Activated CD4-positive, alpha-beta T cell treated with anti-CD3 and anti-CD28 coated beads, Interleukin-2, amount 50 U/mL, for 1 hour (primary cell): ENCODE measurements around the gene KNCN.

Experiments
- DNase-seq: peaks from one replicate; pipeline ENCODE4 v3.0.0-alpha.2; 2020

KNCN gene

GRCh38 chr1:46551597-46552095, at the start of gene KNCN:
TSS of gene KNCN (minus strand) at chr1:46551647. CDS start at chr1:46551215, 432 bp downstream.
- no peak for DNase-seq

- DNase-seq, result no peak
Measured at GRCh38 chr1:46599059-46599970, 47.9 kb upstream of the KNCN start.

- no peak for DNase-seq
Measured at GRCh38 chr1:46596846-46597245, 45.4 kb upstream of the KNCN start.

GRCh38 chr1:46596036-46596435, 44.6 kb upstream of the KNCN start:
- DNase-seq, result no peak

- no peak for DNase-seq
Measured at GRCh38 chr1:46595127-46595526, 43.7 kb upstream of the KNCN start.

GRCh38 chr1:46594063-46594462, 42.6 kb upstream of the KNCN start:
- no peak for DNase-seq

GRCh38 chr1:46592823-46593222, 41.4 kb upstream of the KNCN start:
- no peak for DNase-seq

GRCh38 chr1:46589529-46589928, 38.1 kb upstream of the KNCN start:
- no peak for DNase-seq

- DNase-seq, result no peak
Measured at GRCh38 chr1:46587069-46587468, 35.6 kb upstream of the KNCN start.

- DNase-seq, result no peak
Measured at GRCh38 chr1:46585312-46585938, 34.0 kb upstream of the KNCN start.

GRCh38 chr1:46583494-46583893, 32.0 kb upstream of the KNCN start:
- DNase-seq, result no peak

- DNase-seq, result no peak
Measured at GRCh38 chr1:46582972-46583371, 31.5 kb upstream of the KNCN start.

- DNase-seq, result no peak
Measured at GRCh38 chr1:46581681-46582455, 30.4 kb upstream of the KNCN start.

GRCh38 chr1:46580140-46580903, 28.9 kb upstream of the KNCN start:
- DNase-seq, result no peak

GRCh38 chr1:46577671-46578070, 26.2 kb upstream of the KNCN start:
- no peak for DNase-seq

GRCh38 chr1:46576596-46576995, 25.1 kb upstream of the KNCN start:
- DNase-seq, result no peak

- no peak for DNase-seq
Measured at GRCh38 chr1:46575778-46576177, 24.3 kb upstream of the KNCN start.

- DNase-seq, result no peak
Measured at GRCh38 chr1:46575300-46575699, 23.9 kb upstream of the KNCN start.

- DNase-seq, result no peak
Measured at GRCh38 chr1:46571691-46572225, 20.3 kb upstream of the KNCN start.

GRCh38 chr1:46569884-46570725, 18.7 kb upstream of the KNCN start:
- DNase-seq, result no peak

- DNase-seq, result no peak
Measured at GRCh38 chr1:46569116-46569515, 17.7 kb upstream of the KNCN start.
